ENCODE results near the gene FOXP1.

Gene FOXP1

DNA sequence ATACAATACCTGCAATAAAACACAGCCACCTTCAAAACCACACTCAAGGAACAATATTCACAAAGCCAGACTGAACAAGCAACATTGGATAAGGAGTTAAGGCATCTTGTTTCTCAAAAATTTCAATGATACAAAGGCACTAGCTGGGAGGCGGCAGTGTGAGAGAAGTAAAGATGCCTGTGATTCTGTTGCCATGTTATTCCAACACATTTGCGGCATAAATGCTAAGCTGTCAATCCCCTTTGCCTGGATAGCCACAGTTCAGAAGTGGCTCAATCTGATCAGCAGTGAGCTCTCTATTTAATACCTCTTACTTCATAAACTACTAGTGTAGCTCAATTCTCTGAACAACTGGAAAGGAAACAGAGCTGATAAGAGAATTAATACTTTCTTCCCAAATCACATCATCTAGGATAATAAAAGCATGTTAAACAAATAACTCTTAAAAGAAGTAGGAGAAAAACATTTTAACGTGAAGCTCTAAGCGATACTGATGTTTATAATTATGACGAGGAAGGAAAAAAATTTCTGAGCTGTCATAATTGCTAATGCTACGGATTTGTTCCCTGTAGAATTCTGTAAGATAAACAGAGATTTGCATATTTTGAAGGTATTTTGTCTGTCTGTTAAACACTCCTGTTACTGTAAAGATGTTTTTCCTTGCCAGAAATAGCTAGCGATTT, 358.4 kb downstream of the FOXP1 start:
- no peak for DNase-seq

DNA sequence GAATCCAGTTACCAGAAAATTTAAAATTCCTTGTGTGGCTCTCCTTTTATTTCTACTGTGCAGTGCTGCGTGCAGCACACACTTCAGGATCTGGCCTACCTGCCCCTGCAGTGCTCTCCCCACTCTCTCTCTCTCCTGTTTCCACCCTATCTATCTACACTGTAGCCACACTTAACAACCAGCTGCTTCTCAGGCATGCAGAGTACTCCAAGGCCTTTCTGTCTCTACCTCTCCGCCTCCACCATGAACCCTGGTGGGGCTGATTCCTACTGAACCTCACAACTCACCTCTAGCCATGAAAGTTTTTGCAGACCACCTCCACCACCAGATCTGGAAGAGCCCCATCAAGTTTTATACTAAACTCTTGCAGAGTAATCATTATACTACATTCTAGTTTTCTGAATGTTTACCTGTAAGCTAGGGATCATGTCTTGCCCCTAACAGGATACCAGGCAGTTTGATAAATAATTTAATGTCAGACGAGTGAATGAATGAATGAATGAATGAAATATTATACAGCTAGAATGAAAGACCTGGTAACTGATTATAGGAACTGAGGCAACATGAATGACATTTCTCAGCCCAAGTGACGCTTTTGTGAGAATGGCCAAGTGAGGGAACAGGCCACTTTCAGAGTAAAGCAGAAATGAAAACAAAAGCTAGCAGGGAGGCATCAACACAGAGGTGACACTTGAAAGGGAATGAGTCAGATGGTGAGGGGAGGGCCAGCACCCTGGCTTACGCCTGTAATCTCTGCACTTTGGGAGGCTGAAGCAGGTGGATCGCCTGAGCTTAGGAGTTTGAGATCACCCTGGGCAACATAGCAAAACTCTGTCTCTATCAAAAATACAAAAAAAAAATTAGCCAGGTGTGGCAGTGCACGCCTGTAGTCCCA, 363.5 kb downstream of the FOXP1 start:
- DNase-seq: no peak

DNA sequence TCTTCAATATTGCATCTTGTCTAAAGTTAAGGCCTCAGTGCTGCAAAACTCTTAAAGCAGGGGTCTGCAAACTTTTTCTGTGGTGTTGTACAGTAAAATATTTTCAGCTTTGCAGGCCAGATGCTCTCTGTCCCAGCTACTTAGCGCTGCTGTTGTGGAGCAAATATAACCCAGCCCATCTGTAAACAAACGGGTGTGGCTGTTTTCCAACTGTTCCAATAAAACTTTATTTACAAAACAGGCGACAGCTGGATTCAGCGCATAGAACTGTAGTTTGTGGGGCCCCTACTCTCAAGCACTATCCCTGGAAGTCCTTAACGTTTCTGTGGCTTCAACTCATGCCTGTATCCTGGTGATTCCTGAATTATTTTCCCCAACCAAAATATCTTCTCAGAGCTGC, 365.0 kb downstream of the FOXP1 start:
- no peak for DNase-seq

DNA sequence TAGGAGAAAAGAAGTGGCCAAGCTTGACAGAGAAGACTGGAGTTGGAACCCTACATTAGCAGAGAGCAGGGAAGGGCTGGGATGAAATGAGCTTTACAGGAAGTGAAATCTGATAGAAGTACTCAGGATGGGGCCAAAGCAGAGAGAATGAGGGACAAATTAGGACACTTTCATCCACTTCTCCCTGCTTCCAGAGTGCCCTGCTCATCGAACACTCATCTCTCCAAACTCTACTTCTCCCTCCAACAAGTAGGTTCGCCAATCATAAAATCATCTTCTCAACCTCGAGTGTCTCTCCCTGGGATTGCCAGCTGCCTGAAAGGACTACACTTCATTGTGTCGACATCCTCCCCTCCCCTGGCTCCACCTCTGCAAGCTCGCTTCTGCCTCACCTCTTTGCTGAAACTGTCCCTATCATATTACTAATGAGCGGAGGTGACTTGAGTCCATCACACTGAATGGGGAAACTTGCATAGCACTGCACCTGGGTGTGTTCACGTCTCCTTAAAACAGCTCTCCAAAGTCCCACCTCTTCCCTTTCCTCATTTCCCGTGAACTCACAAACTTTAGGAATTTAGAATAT, 365.8 kb downstream of the FOXP1 start:
- no peak for DNase-seq

DNA sequence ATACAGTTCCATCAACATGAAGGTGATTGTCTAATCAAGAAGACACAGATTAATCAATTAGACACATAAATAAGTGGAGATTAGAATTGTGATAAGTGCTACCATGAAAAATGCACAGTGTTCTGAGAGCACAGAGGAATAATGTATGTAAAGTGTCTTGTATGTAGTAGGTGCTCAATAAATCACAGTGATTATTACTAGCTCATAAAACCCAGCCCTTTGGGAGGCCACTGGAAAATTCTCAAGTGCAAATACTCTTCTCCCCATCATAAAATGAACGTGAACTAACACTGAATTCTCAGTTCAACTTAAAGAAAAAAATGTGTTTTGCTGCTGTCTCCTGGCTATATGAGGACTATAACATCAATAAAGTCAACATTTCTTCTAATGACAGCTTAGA, 368.2 kb downstream of the FOXP1 start:
- no peak for DNase-seq

DNA sequence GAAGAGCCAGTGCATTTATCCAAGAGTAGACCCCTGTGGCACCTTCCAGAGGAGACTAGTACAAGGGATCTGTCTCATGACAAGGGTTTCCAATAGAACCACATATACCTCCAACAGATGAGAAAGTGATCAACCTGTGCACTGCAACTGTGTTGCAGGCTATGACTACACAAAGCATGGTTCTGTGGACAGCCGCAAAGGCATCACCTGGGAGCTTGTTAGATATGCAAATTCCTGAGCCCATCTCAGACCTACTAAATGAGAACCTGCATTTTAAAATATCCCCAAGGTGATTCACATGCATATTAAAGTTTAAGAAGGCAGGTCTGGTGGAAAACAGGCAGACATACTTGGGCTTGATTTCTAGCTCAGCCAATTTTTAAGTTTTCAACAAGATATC, 368.7 kb downstream of the FOXP1 start:
- DNase-seq: no peak

DNA sequence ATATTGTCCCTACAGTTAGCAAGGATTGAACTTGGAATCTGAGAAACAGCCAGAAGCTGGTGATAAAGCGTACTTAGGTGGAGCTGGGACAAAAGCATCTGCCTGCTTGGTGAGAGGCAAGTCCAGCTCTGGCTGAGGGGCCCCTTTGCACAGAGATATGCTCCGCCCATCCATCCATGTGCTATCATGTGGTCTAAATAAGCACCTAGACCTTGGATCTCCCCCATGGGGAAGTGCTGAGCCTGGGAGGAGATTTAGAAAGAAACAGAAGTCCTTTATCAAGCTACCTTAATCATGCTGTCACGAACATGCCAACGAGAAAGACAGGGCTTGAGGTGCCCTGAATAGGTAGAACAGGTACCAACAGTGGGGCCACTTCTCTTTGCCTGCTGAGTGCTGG, 369.5 kb downstream of the FOXP1 start:
- no peak for DNase-seq

DNA sequence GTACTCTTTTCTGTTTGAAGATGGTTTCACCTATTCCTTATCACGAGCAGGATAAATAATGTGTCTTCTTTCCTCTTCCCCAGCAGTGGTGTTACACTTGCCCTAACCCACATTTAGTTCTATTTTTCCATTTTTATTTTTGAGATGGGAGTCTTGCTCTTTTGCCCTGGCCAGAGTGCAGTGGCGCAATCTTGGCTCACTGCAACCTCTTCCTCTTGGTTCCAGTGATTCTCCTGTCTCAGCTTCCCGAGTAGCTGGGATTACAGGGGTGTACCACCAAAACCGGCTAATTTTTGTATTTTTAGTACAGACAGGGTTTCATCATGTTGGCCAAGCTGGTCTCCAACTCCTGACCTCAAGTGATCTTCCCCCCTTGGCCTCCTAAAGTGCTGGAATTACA, 372.4 kb downstream of the FOXP1 start:
- no peak for DNase-seq

DNA sequence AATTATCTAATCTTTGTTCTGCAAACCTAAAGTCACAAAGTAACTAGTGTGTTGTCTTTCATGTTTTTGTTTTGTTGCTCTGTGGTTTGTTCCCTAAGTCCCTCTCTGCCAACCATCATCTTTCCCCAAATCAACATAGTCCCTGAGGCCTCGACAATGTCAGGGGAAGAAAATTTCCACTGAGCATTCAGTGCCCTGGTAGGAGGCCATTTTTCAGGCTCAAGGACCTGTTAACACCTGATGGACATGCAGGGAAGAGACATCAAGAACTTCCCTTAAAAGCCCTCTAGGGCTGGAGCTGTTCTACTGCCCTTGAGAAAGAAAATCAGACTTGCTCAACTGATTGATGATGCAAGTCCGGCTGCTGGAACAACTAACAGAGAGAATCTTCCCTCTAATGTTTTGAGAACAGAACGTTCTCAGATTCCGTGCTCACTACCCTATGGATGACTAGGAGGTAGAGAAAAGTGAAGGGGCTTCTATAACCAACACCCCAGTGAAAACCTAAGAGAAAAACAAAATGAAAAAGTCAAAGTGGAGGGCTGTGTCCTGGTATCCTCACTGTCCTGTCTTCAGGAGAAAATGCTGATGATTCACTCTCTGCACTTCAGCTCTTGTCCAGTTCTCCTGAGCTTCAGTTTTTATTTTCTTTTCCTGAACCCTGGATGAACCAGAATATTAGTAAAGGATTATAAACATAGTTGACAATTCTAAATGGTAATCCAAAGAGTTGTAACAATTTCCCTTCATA, 373.1 kb downstream of the FOXP1 start:
- no peak for DNase-seq

DNA sequence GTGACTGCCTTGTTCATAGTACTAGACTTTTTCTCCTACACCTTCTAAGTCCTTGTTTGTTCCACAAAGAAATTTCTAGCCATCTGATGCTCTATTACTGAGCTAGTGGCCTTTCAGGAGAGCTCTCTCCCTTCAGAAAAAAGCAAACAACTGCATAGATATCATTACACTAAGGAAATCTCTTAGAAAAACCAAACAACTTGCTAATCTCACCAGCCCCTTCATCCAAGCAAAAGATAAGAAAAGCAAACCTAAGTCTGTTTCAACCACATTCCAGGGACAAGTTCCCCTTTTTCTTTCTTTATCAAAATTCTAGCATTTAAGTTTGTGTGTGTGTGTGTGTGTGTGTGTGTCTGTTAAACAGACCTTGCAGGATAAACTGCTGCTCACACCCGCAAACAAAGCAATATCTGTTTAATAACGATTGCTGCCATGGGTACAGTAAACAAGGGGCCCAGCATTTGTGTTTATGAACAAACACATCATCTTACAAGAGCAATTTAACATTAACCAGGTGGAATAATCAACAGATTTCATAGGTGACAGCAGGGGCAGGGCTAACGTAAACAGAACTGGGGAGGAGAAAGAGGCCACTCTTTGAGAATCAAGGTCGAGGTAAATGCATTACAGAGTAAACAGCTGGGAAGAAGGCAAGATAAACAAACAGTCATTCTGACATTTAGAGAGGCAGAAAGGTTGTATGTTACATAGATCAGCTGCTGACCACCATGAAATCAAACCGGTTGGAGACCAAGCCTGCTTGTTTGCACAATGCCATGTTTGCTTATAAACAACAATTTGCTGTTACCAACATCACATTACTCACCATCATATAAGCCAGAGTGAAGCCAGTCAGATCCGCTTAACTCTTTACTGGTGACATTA, 375.1 kb downstream of the FOXP1 start:
- DNase-seq: no peak

DNA sequence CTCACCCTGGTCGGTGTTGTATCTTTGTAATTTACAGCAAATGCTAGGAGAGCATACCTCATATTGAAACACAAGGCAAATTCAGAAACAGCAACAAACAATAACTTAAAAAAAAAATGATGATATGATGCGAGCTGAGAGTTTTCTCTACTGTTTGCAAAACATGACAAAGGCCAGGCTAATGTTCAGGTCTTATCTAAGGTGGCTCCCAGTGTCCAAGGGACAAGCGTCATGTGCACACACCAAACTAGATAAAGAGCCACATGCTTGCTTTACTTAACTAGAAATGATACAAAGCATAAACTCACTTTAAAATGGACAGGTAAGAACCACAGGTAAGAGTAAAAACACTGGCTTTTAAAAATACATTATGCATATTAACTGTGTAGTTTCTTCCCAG, 375.9 kb downstream of the FOXP1 start:
- DNase-seq: no peak

DNA sequence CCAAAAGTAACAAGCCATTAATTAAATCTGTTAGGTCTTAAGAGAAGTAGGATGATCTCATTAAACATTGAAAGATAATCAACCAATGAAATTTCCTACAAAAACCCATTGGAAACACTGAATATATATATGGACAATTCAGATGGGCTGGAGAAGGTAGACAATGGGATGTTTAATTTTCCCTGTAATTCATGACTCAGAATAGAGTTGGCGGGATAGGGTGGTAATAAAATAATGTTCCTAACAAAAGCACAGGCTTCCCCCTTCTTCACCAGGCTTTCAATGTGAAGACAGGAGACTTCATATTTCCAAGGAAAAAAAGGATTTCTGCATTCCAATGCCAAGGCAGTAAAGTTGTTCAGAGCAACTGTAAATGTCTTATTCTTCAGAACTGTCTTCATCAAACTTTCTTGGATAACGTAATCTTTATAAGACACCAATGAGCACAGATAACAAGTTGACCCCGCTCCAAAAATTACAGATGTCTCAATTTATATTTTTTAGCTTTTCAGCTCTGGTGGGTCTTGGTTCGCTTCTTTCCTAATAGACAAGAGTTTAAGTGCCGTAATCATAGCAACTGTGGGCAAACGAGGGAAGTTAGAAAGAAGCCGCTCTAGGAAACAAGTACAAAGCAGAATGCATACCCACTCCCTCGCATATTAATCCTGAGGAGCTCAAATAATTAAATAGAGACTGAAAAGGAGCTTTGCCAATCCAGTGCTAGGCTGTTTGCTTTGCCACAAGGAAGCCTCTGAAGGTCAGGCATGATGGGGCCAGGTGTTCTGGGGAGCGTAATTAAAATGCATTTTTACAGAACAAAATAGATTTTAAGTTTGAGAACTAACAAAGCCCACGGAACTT, 377.0 kb downstream of the FOXP1 start:
- DNase-seq: no peak

DNA sequence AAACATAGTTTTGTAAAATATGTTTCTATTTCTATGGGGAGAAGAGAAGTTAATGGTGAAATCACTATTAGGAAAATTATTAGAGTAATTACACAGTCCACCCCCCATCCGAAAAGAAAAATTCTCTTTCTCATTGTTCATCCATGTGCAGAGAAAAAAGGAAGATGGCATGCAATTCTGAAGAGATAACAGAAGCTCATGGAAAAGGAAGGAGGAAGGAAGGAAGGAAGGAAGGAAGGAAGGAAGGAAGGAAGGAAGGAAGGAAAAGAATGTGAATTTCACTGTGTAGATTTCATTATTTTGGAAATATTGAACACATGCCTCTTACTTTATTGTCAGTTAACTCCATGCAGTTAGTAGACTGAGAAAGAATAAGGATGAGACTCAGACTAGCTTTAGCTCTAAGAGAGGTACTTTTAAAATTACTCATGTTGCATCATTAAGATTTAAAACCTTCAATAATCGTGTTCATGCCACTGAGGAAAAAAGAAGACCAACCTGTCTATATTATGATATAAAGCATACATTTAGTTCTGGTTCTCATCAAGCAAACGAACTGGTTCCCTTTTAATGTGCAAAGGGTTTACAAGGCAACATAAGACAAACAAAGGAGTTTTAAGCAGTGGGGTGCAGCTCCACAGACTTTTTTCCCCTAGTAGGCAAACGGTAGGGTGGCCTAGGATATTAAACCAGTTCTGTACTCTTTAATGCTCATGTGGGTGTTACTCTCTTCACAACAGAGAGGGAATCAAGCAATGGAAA, 379.6 kb downstream of the FOXP1 start:
- no peak for DNase-seq

DNA sequence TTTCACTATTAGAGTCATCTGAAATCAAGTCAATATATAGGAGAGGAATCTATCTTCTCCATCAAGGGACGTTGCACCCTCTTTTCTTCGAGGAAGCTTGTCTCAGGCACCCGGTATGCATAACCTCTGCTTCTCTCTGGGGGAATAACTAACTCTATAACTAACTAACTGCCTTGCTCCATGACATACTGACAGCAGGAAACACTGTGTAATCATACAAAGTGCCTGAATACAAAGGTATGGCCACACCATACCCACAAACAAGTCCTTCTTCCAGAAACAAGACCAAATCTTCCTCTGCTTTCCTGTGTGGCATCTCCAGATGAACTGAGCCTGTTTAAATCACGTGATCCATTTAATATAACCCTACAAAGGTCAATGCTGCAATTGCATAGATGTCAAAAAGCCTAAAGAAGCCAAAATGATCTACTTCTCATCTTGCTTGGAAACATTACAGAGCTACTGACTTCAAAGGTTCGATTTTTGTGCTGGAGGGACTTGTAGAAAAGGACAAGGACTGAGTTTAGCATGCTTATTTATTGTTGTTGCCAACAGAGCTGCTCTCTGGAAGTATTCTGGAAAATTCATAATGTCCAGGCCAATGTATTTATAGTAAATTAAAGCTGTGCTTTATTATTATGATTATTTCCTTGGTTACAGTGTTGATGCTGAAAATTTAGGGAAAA, 380.5 kb downstream of the FOXP1 start:
- no peak for DNase-seq

DNA sequence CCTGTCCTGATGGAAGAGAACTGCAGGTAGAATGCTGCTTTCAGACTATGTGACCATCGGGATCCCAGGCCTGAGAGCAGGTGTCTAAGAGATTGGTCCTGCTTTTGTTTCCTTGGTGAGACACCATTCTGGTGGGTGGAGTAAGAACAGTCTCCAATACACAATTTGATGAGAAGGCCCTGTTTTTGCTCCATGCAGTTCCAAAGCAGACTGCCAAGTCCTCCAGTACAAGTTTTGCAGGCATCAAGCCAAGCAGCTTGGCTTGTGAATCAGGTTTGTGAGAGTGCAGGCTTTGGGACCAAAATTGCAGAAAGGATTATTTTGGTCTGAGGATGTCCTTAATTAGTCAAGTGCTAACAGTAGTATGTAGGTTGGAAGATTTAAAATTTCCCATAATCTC, 381.6 kb downstream of the FOXP1 start:
- peak; percentile 67 for DNase-seq

DNA sequence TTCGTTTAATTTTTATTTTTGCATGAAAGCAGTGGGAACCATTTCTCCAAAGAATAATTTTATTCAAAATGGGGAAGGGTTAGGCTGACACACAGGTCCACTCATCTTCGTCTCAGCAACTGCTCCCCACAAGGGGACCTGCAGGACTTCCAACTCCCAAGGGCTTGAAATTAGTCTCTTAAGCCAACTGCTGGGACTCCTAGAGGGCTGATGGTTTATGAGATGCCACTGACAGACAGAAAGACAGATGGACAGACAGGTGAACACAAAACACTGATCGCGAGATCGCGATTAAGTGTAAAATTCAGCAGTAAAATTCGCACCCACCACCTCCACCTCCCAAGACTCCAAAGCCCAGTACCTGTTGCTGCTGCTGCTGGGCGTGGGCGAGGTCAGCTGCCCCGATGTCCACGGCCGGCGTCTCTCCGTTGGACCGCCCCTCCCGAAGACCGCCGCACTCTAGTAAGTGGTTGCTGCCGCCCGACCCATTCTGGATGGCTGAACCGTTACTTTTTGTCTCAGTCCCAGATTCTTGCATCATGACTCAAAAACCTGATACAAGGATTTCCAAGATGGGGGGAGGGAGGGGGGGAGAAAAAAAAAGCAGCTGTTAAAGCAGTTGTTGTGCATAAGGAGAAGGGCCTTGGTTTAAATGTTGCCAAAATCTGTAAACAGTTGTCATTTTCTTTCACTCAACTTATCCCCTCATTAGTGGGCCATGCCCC, 385.5 kb downstream of the FOXP1 start:
- DNase-seq: no peak

DNA sequence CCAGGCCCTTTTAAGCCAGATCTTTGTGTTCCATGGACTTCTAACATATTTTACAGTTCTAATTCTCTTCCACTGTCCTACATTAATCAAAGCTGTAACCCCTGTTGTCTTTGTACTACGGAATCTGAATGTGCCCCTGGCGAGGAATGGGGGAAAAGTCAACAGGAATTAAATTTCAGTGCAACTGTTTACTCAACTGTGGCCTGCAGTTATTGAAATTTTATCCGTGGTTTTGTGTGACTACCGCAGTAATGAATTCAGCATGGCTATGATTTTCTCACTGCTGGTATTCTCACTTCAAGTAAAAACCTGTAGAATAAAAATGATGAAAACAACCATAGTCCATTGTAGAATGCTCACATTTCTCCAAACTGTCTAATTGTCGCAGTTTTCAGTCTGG, 388.0 kb downstream of the FOXP1 start:
- DNase-seq: no peak

DNA sequence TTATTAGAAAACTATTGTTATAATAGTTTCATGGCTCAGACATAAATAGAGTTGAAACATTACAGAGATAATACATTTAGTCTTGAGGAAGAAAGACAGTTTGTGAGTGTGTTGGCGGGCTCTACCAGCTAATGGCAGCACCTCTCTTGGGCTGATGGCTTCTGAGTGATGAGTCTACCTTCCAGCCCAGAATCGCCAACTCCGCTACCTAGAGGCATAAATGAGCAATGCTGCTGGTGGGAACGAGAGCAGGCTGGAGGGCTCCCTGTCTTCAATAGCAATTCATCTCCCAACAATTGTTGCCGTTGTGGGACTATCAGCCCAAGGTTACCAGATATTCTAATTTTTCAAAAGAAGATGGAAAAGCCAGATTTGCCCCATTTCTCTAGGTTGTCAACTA, 388.7 kb downstream of the FOXP1 start:
- DNase-seq: no peak

DNA sequence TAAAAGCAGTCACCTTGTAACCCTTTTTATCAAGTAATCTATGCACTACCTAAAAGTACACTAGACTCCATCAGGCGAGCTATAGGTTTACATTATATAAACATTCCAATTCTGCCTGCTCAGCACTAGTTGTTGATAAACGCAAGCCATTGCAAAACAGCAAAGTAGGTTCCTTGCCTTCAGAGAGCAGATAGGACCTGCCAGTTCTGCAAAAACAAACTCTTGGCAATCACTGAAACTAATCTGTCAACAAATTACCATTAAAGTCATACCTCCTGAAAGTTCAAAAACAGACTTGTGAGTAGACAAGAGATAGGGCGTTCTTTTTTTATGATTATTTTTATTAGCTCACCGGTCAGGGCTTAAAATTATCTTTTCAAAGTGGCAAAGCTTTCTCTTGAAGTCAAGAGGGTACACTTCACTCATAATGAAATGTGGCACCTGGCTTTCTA, 392.5 kb downstream of the FOXP1 start:
- no peak for DNase-seq
